Loucy (cell line): ENCODE measurements around the gene LACTB.

Experiments used
- H2AFZ ChIP-seq: fragments of 200-600 bp; sonication (generic); 2 replicates; pipeline ENCODE4 v1.6.0; 2016; ENCODE audit warnings: antibody characterized with exemption, mild to moderate bottlenecking, low read length, moderate library complexity
- H3F3A ChIP-seq: fragments of 200-600 bp; 2 replicates; pipeline ENCODE4 v1.6.0; 2016; ENCODE audit warnings: antibody characterized with exemption, low read depth, mild to moderate bottlenecking
- H3K27me3 ChIP-seq: fragments of 200-600 bp; sonication (generic); 2 replicates; pipeline ENCODE4 v1.6.1; 2014; ENCODE audit warnings: low read length, mild to moderate bottlenecking; ENCODE audit not compliant: insufficient read depth, poor library complexity, severe bottlenecking
- H3K36me3 ChIP-seq: fragments of 200-600 bp; sonication (generic); 2 replicates; pipeline ENCODE4 v1.6.1; 2016; ENCODE audit warnings: low read length; ENCODE audit not compliant: insufficient read depth
- H3K4me1 ChIP-seq: fragments of 200-600 bp; sonication (generic); 2 replicates; pipeline ENCODE4 v1.5.1; 2014; ENCODE audit warnings: low read length, mild to moderate bottlenecking; ENCODE audit not compliant: insufficient read depth, poor library complexity, severe bottlenecking
- H3K4me2 ChIP-seq: fragments of 200-600 bp; sonication (generic); 2 replicates; pipeline ENCODE4 v1.6.0; 2014; ENCODE audit warnings: antibody characterized with exemption, low read length, low read depth, mild to moderate bottlenecking; ENCODE audit not compliant: poor library complexity, severe bottlenecking
- H3K4me3 ChIP-seq: fragments of 200-600 bp; sonication (generic); 2 replicates; pipeline ENCODE4 v1.5.1; 2014; ENCODE audit warnings: low read length, mild to moderate bottlenecking, mixed read lengths; ENCODE audit not compliant: poor library complexity, severe bottlenecking
- H3K79me2 ChIP-seq: fragments of 200-600 bp; sonication (generic); 2 replicates; pipeline ENCODE4 v1.6.1; 2014; ENCODE audit warnings: low read length; ENCODE audit not compliant: insufficient read depth
- H3K9ac ChIP-seq: fragments of 200-600 bp; sonication (generic); 2 replicates; pipeline ENCODE4 v1.6.0; 2014; ENCODE audit warnings: mild to moderate bottlenecking, low read depth, low read length, moderate library complexity; ENCODE audit not compliant: poor library complexity, severe bottlenecking
- H3K9me2 ChIP-seq: fragments of 200-600 bp; sonication (generic); replicated peaks from 2 replicates; pipeline ENCODE4 v1.6.1; 2016; ENCODE audit warnings: low read depth, low read length, mixed read lengths
- H3K9me3 ChIP-seq: fragments of 200-600 bp; sonication (generic); 2 replicates; pipeline ENCODE4 v1.6.1; 2014; ENCODE audit warnings: mild to moderate bottlenecking, antibody characterized with exemption, low read length, low read depth; ENCODE audit not compliant: insufficient read depth
- H4K20me1 ChIP-seq: fragments of 200-600 bp; sonication (generic); 2 replicates; pipeline ENCODE4 v1.6.0; 2014; ENCODE audit warnings: antibody characterized with exemption, low read length, mild to moderate bottlenecking; ENCODE audit not compliant: insufficient read depth, poor library complexity, severe bottlenecking
- CTCF ChIP-seq: fragments of 200-600 bp; sonication (generic); conservative IDR thresholded peaks from 2 replicates; pipeline ENCODE4 v1.5.1; 2014; ENCODE audit warnings: mild to moderate bottlenecking, antibody characterized with exemption, low read length
- EZH2phosphoT487 ChIP-seq: fragments of 200-600 bp; IDR thresholded peaks from 2 replicates; pipeline ENCODE4 v1.6.1; 2018; ENCODE audit warnings: antibody characterized with exemption, mild to moderate bottlenecking, moderate library complexity, borderline replicate concordance

The LACTB gene

GRCh38 chr15:63157118-63157843, 35.6 kb downstream of the LACTB start, which contains the start of gene RPS27L:
TSS of gene RPS27L (minus strand) at chr15:63157477. CDS start at chr15:63157405, 72 bp downstream.
- Histone ChIP-seq H3K36me3 (peaks cover 6% of the 10 kb centered on the region), H4K20me1 (peaks cover 9% of the 10 kb centered on the region), H3K4me2 (peak within 1 kb of the TSS; percentile 89), H3K4me1 (peaks cover 16% of the 10 kb centered on the region), H3K79me2 (peaks cover 24% of the 10 kb centered on the region), H2AFZ (peak within 1 kb of the TSS; percentile 61), H3K9ac (peak within 1 kb of the TSS; percentile 97), H3K27me3 (peaks cover 6% of the 10 kb centered on the region), H3F3A (no peaks in the 10 kb centered on the region), H3K9me3 (no peaks in the 10 kb centered on the region), H3K9me2 (no peaks in the 10 kb centered on the region), H3K4me3 (peak within 1 kb of the TSS; percentile 89)
- TF ChIP-seq CTCF (no peak), EZH2phosphoT487 (no peak)

DNA sequence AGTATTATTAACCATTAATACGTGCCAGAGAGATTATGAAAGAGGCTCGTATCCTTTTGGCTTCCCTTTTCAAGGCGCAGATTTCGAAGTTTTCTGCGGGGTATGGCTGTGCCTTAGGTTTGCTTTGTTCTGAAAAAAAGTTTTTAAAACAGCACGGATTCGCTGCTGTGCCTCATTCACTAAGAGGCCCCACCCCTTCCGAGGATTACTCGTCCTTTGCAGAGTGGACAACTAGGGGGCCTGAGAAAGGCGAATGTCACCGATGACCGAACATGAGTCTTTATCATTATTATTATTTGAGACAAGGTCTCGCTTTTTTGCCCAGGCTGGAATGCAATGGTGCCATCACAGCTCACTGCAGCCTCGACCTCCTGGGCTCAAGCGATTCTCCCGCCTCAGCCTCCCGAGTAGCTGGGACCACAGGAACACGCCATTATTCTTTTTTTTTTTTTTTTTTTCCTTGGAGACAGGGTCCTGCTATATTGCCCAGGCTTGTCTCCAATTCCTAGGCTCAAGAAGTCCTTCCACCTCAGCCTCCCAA, 36.3 kb downstream of the LACTB start:
- peak overlapping the region; percentile 89 for H3K4me3 ChIP-seq
- H3K36me3 ChIP-seq: peaks cover 2% of the 10 kb centered on the region
- H3K27me3 ChIP-seq: peaks cover 6% of the 10 kb centered on the region
- H3F3A ChIP-seq: no peaks in the 10 kb centered on the region
- peaks cover 24% of the 10 kb centered on the region for H3K79me2 ChIP-seq
- peak overlapping the region; percentile 61 for H2AFZ ChIP-seq
- H3K9me2 ChIP-seq: no peaks in the 10 kb centered on the region
- peaks cover 9% of the 10 kb centered on the region for H4K20me1 ChIP-seq
- peak overlapping the region; percentile 97 for H3K9ac ChIP-seq
- peak overlapping the region; percentile 70 for H3K4me2 ChIP-seq
- H3K4me1 ChIP-seq: peaks cover 16% of the 10 kb centered on the region
- no peaks in the 10 kb centered on the region for H3K9me3 ChIP-seq
- TF ChIP-seq EZH2phosphoT487 (no peak), CTCF (no peak)

DNA sequence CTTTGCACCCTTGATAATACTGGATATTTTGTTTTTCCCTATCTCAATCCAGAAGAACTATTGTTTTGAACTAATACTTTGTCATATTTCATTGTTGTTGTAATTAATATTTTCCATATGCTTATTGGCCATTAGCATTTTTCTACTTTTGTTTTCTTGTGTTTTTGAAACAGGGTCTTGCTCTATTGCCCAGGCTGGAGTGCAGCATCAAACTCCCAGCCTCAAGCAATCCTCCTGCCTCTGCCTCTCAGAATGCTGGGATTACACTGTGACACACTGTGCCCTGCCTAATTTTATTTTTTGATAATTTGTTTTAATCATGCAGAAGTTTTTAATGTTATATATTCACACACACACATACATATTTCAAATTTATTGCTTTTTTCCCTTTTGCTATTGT, 39.0 kb downstream of the LACTB start:
- H3K9me3 ChIP-seq: no peaks in the 10 kb centered on the region
- H3K4me1 ChIP-seq: peaks cover 9% of the 10 kb centered on the region

More for the DNA sequence above, 39.0 kb downstream of the LACTB start:
- Histone ChIP-seq H3K27me3 (peaks cover 6% of the 10 kb centered on the region), H2AFZ (no peak overlapping the region), H3K36me3 (no peaks in the 10 kb centered on the region), H3F3A (no peaks in the 10 kb centered on the region), H4K20me1 (peaks cover 1% of the 10 kb centered on the region), H3K4me2 (no peak overlapping the region), H3K9me2 (no peaks in the 10 kb centered on the region), H3K79me2 (peaks cover 13% of the 10 kb centered on the region), H3K4me3 (no peak overlapping the region), H3K9ac (no peak overlapping the region)
- no peak for TF ChIP-seq CTCF
- TF ChIP-seq EZH2phosphoT487: no peak
